Hematopoietic multipotent progenitor cell treated with erythropoietin and hydrocortisone succinate and interleukin-3 and kit ligand, for 8 days (in vitro differentiated cells): ENCODE results near the gene GALNT17.

ENCODE experiments used
- DNase-seq: peaks from one replicate; pipeline ENCODE4 v3.0.0-alpha.2; 2015

GALNT17 gene

GRCh38 chr7:71345117-71345884 is 213.4 kb downstream of the GALNT17 start:
- DNase-seq: no peak

- no peak for DNase-seq
Observed at GRCh38 chr7:71348821-71349681, 217.1 kb downstream of the GALNT17 start.

- no peak for DNase-seq
Observed at GRCh38 chr7:71349682-71350481, 217.9 kb downstream of the GALNT17 start.

- no peak for DNase-seq
Observed at GRCh38 chr7:71350680-71351079, 218.7 kb downstream of the GALNT17 start.

- no peak for DNase-seq
Observed at GRCh38 chr7:71354716-71355115, 222.8 kb downstream of the GALNT17 start.

GRCh38 chr7:71361451-71362032 is 229.6 kb downstream of the GALNT17 start:
- no peak for DNase-seq

- no peak for DNase-seq
Observed at GRCh38 chr7:71362240-71362639, 230.3 kb downstream of the GALNT17 start.

- DNase-seq: no peak
Observed at GRCh38 chr7:71363223-71363622, 231.3 kb downstream of the GALNT17 start.

GRCh38 chr7:71363627-71364026 is 231.7 kb downstream of the GALNT17 start:
- DNase-seq: no peak

GRCh38 chr7:71364551-71364950 is 232.6 kb downstream of the GALNT17 start:
- DNase-seq: no peak

GRCh38 chr7:71372991-71373390 is 241.0 kb downstream of the GALNT17 start:
- DNase-seq: no peak

GRCh38 chr7:71377062-71377461 is 245.1 kb downstream of the GALNT17 start:
- no peak for DNase-seq

- no peak for DNase-seq
Observed at GRCh38 chr7:71377469-71377868, 245.5 kb downstream of the GALNT17 start.

- no peak for DNase-seq
Observed at GRCh38 chr7:71384094-71384493, 252.2 kb downstream of the GALNT17 start.

GRCh38 chr7:71385330-71385729 is 253.4 kb downstream of the GALNT17 start:
- no peak for DNase-seq

- no peak for DNase-seq
Observed at GRCh38 chr7:71386152-71386785, 254.3 kb downstream of the GALNT17 start.

- DNase-seq: no peak
Observed at GRCh38 chr7:71388181-71388580, 256.2 kb downstream of the GALNT17 start.

- no peak for DNase-seq
Observed at GRCh38 chr7:71389976-71390375, 258.0 kb downstream of the GALNT17 start.

GRCh38 chr7:71393661-71394060 is 261.7 kb downstream of the GALNT17 start:
- no peak for DNase-seq

- DNase-seq: no peak
Observed at GRCh38 chr7:71402684-71403083, 270.7 kb downstream of the GALNT17 start.

- no peak for DNase-seq
Observed at GRCh38 chr7:71403202-71403946, 271.4 kb downstream of the GALNT17 start.
